GM12878 (cell line): ENCODE data around the gene ISG20. TPM values are rescaled to one million over a fixed set of nuclear protein-coding genes. Genes with fewer than 3 reads are reported as not detected.

ENCODE experiments used
- ATAC-seq: fragments of 200-7000 bp; cut with Tn5 transposase; 3 replicates; pipeline ENCODE4 v1.9.1; 2020; ENCODE audit warnings: mild to moderate bottlenecking, moderate library complexity
- BruUV-seq: library from RNA; stranded (reverse); fragments of 400-500 nt; replicated peaks from 2 replicates; lab custom pipeline; 2021; lab: Mats Ljungman, UMichigan
- CTCF ChIA-PET: fragments of 300-600 bp; sonication (Branson Sonifier 250); formaldehyde crosslinking; extraction: SDS; loops from one replicate; lab custom pipeline; 2021; ENCODE audit warnings: inconsistent platforms; lab: Yijun Ruan, JAX
- POLR2A ChIA-PET: fragments of 350-600 bp; formaldehyde crosslinking; extraction: SDS; loops from one replicate; lab custom pipeline; 2021; ENCODE audit warnings: inconsistent platforms; lab: Charles Lee
- RAD21 ChIA-PET: fragments of 300-600 bp; sonication (Branson Sonifier 250); formaldehyde crosslinking; loops from one replicate; lab custom pipeline; 2023; ENCODE audit warnings: antibody characterized with exemption; ENCODE audit not compliant: unreplicated experiment; lab: Charles Lee
- SMC1A ChIA-PET: fragments of 300-600 bp; sonication (Branson Sonifier 250); formaldehyde crosslinking; loops from one replicate; lab custom pipeline; 2023; ENCODE audit not compliant: unreplicated experiment, uncharacterized antibody; lab: Charles Lee
- DNase-seq: peaks from one replicate; pipeline ENCODE4 v3.0.0-alpha.2; 2011; ENCODE audit warnings: low read depth, low spot score
- FAIRE-seq: peaks from 3 replicates; lab custom pipeline; 2011; peaks lifted over from hg19 to GRCh38; lab: Jason Lieb, UNC
- H2AFZ ChIP-seq: 2 replicates; pipeline ENCODE4 v1.6.0; 2011; ENCODE audit warnings: low read depth, low read length, control low read depth; ENCODE audit not compliant: control insufficient read depth
- H3K27ac ChIP-seq: 2 replicates; pipeline ENCODE4 v1.5.1; 2011; ENCODE audit warnings: control low read depth; ENCODE audit not compliant: control insufficient read depth, insufficient read depth
- H3K27me3 ChIP-seq, 2 experiments: replicated peaks in 1 of 2; 2 replicates each; pipeline versions ENCODE4 v1.6.0 to v1.6.1; 2011; ENCODE audit warnings: low read length in 1 of 2; ENCODE audit not compliant: control insufficient read depth in 2 of 2, insufficient read depth in 2 of 2
- H3K36me3 ChIP-seq, 2 experiments: 2 replicates each; pipeline ENCODE4 v1.5.1; 2011; ENCODE audit warnings: low read length in 1 of 2; ENCODE audit not compliant: control insufficient read depth in 2 of 2, insufficient read depth in 2 of 2
- H3K4me1 ChIP-seq: 2 replicates; pipeline ENCODE4 v1.6.1; 2011; ENCODE audit warnings: mild to moderate bottlenecking, low read length, moderate library complexity, mixed read lengths; ENCODE audit not compliant: control insufficient read depth, insufficient read depth
- H3K4me2 ChIP-seq: 2 replicates; pipeline ENCODE4 v1.6.0; 2011; ENCODE audit warnings: control low read depth; ENCODE audit not compliant: control insufficient read depth, insufficient read depth
- H3K4me3 ChIP-seq: fragments of 200-600 bp; sonication (generic); 2 replicates; pipeline ENCODE4 v1.5.1; 2016
- H3K79me2 ChIP-seq: 2 replicates; pipeline ENCODE4 v1.6.0; 2011; ENCODE audit warnings: low read length; ENCODE audit not compliant: control insufficient read depth, insufficient read depth
- H3K9ac ChIP-seq: 2 replicates; pipeline ENCODE4 v1.8.0; 2011; ENCODE audit warnings: low read length, control low read depth, mixed read lengths; ENCODE audit not compliant: control insufficient read depth, insufficient read depth
- H3K9me3 ChIP-seq: replicated peaks from 3 replicates; pipeline ENCODE4 v1.5.1; 2011; ENCODE audit warnings: mild to moderate bottlenecking, low read length; ENCODE audit not compliant: control insufficient read depth, insufficient read depth
- H4K20me1 ChIP-seq: 2 replicates; pipeline ENCODE4 v1.6.0; 2011; ENCODE audit not compliant: control insufficient read depth, insufficient read depth
- CBX5 ChIP-seq: sonication (generic); IDR thresholded peaks from 2 replicates; pipeline ENCODE4 v1.6.1; 2016; ENCODE audit warnings: low read depth, moderate library complexity, mild to moderate bottlenecking, inconsistent platforms
- CHD1 ChIP-seq: IDR thresholded peaks from 2 replicates; pipeline ENCODE4 v1.6.1; 2012; ENCODE audit warnings: low read depth, low read length, improper control_type of control experiment
- CUX1 ChIP-seq: IDR thresholded peaks from 2 replicates; pipeline ENCODE4 v1.6.1; 2012; ENCODE audit warnings: improper control_type of control experiment, low read depth, low read length; ENCODE audit not compliant: insufficient replicate concordance
- FOXM1 ChIP-seq: IDR thresholded peaks from 2 replicates; pipeline ENCODE4 v1.6.1; 2012; ENCODE audit warnings: low read depth, mild to moderate bottlenecking, inconsistent platforms, low read length, moderate library complexity
- HCFC1 ChIP-seq: fragments of 150-350 bp; IDR thresholded peaks from 2 replicates; pipeline ENCODE4 v1.6.1; 2014; ENCODE audit warnings: low read length
- HDAC2 ChIP-seq: fragments of 200-600 bp; sonication (generic); IDR thresholded peaks from 2 replicates; pipeline ENCODE4 v1.6.1; 2017
- HDGF ChIP-seq: fragments of 450-650 bp; IDR thresholded peaks from 2 replicates; pipeline ENCODE4 v1.6.1; 2016; ENCODE audit warnings: antibody characterized with exemption
- IKZF1 ChIP-seq: fragments of 450-650 bp; conservative IDR thresholded peaks from 2 replicates; pipeline ENCODE4 v1.6.1; 2017; ENCODE audit warnings: antibody characterized with exemption, mild to moderate bottlenecking
- IRF4 ChIP-seq: IDR thresholded peaks from 2 replicates; pipeline ENCODE4 v1.6.1; 2011; ENCODE audit warnings: low read depth, low read length
- KLF5 ChIP-seq: fragments of 450-650 bp; IDR thresholded peaks from 2 replicates; pipeline ENCODE4 v1.6.1; 2014; ENCODE audit warnings: mild to moderate bottlenecking; ENCODE audit not compliant: partially characterized antibody
- MEF2A ChIP-seq: IDR thresholded peaks from 2 replicates; pipeline ENCODE4 v1.6.1; 2011; ENCODE audit warnings: low read depth, mild to moderate bottlenecking, low read length, moderate library complexity; ENCODE audit not compliant: insufficient read depth
- POU2F2 ChIP-seq: IDR thresholded peaks from 3 replicates; pipeline ENCODE4 v1.6.1; 2011; ENCODE audit warnings: low read depth, mild to moderate bottlenecking, low read length, borderline replicate concordance
- RELA ChIP-seq: fragments of 450-650 bp; IDR thresholded peaks from 2 replicates; pipeline ENCODE4 v1.8.0; 2014; ENCODE audit warnings: borderline replicate concordance; ENCODE audit not compliant: partially characterized antibody
- RUNX3 ChIP-seq: IDR thresholded peaks from 2 replicates; pipeline ENCODE4 v1.6.1; 2012; ENCODE audit warnings: low read length, inconsistent platforms
- TCF7 ChIP-seq: IDR thresholded peaks from 2 replicates; pipeline ENCODE4 v1.6.1; 2014; ENCODE audit warnings: antibody characterized with exemption, borderline replicate concordance
- WGBS: methylation state at CpG from one replicate; pipeline ENCODE4 v1.1.6; 2016; ENCODE audit warnings: low lambda C conversion rate; ENCODE audit not compliant: insufficient replicate concordance, insufficient coverage; ENCODE audit errors: missing lambda C conversion rate; 5-methylcytosine and 5-hydroxymethylcytosine counted together
- in situ Hi-C: fragments of 300-500 bp; cut with MboI; formaldehyde crosslinking; loops from 9 replicates; pipeline ENCODE4 v1.14.3; 2018; ENCODE audit warnings: mixed read lengths
- intact Hi-C: fragments of 100-400 bp; cut with micrococcal nuclease; formaldehyde crosslinking; loops from one replicate; pipeline ENCODE4 v1.14.2; 2022; ENCODE audit not compliant: unreplicated experiment
- polyA plus RNA-seq, 11 experiments: library from polyadenylated mRNA; depleted of rRNA in 4 of 11; unstranded in 6 of 11; stranded (reverse) in 5 of 11; fragments of >200 nt; fragmentation: Nextera tagmentation in 4 of 11; fragmentation: Illumina TruSeq in 1 of 11; extraction: Ambion mirVana in 4 of 11; extraction: Trizol in 1 of 11; gene quantifications; 1 replicate in 1 of 11; 2 replicates in 10 of 11; pipeline versions ENCODE4 v1.2.1 to v1.2.3, GENCODE V29; 2011 to 2016; ENCODE audit warnings: inconsistent platforms in 2 of 11, missing spikeins in 2 of 11, low read depth in 1 of 11
- total RNA-seq, 4 experiments: library from RNA; depleted of rRNA in 3 of 4; stranded (reverse); fragments of >200 nt in 3 of 4; fragmentation: Illumina TruSeq in 1 of 4; extraction: Trizol in 1 of 4; gene quantifications; 2 replicates each; pipeline versions ENCODE4 v1.2.1 to v1.2.3, GENCODE V29; 2013 to 2021
- TF ChIP-seq, protein P1 (sequence below): IDR thresholded peaks from 2 replicates; pipeline ENCODE4 v1.6.1; 2012; ENCODE audit warnings: low read length, inconsistent platforms
- TF ChIP-seq, protein P2 (sequence below): fragments of 450-650 bp; IDR thresholded peaks from 2 replicates; pipeline ENCODE4 v1.6.1; 2014; ENCODE audit warnings: mild to moderate bottlenecking

ISG20 gene
- total and polyA plus RNA-seq, 10 of the 15 experiments (the other 5 are each of a cell fraction or from before 2014, with no cell fraction given), result 23.4 to 210 (median 85.9) TPM

GRCh38 chr15:88615303-88616107, 23.3 kb upstream of the ISG20 start:
- Histone ChIP-seq H3K4me2 (peak overlapping the region; percentile 56), H3K36me3 (no peaks in the 10 kb centered on the region), H3K79me2 (no peaks in the 10 kb centered on the region), H3K27me3 (no peaks in the 10 kb centered on the region), H3K27ac (peak overlapping the region; percentile 78), H3K4me3 (no peak overlapping the region), H2AFZ (peak overlapping the region; percentile 90), H3K9me3 (no peaks in the 10 kb centered on the region), H3K9ac (peak overlapping the region; percentile 15; the same call in 1 of the 2 replicates), H4K20me1 (no peaks in the 10 kb centered on the region), H3K4me1 (peaks cover 32% of the 10 kb centered on the region)
- FAIRE-seq (peak; percentile 35), ATAC-seq (peak; percentile 84), DNase-seq (no peak)
- BruUV-seq, result no TSS peak
- intact Hi-C loops (no loop called here), in situ Hi-C loops (no loop called here)
- ChIA-PET CTCF (interaction anchor here (0.8 to 3.5 kb wide), 9 partner anchors 9 to 145 kb away, joined by 3 to 14 read pairs (median 4); partner anchors contain the start of gene ISG20), RAD21 (interaction anchor here (0.6 to 2.3 kb wide), 4 partner anchors 9 to 148 kb away, joined by 3 to 10 read pairs (median 4); partner anchors contain the start of genes MRPL46 and MRPS11), POLR2A (no interaction called here), SMC1A (interaction anchor here (0.7 to 1.9 kb wide), 3 partner anchors 9 to 143 kb away, joined by 3 to 8 read pairs (median 4); no protein-coding TSS in a partner anchor)
- 36% methylated on average over 11 of the region's 11 CpGs for WGBS
- TF ChIP-seq MEF2A, result 0 out of 2 replicates have a peak, but pooled peaks have one; percentile 29
- TF ChIP-seq CBX5, result peak; percentile 38; the same call in 1 of the 2 replicates
- TF ChIP-seq TCF7, result peak; percentile 54; the same call in 1 of the 2 replicates
- no peak for TF ChIP-seq HCFC1
- TF ChIP-seq FOXM1, result peak; percentile 52; the same call in 1 of the 2 replicates
- no peak for TF ChIP-seq HDAC2
- TF ChIP-seq RELA, result peak; percentile 89
- TF ChIP-seq, protein P1, sequence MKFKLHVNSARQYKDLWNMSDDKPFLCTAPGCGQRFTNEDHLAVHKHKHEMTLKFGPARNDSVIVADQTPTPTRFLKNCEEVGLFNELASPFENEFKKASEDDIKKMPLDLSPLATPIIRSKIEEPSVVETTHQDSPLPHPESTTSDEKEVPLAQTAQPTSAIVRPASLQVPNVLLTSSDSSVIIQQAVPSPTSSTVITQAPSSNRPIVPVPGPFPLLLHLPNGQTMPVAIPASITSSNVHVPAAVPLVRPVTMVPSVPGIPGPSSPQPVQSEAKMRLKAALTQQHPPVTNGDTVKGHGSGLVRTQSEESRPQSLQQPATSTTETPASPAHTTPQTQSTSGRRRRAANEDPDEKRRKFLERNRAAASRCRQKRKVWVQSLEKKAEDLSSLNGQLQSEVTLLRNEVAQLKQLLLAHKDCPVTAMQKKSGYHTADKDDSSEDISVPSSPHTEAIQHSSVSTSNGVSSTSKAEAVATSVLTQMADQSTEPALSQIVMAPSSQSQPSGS, result peak; percentile 41; the same call in 1 of the 2 replicates
- TF ChIP-seq, protein P2, sequence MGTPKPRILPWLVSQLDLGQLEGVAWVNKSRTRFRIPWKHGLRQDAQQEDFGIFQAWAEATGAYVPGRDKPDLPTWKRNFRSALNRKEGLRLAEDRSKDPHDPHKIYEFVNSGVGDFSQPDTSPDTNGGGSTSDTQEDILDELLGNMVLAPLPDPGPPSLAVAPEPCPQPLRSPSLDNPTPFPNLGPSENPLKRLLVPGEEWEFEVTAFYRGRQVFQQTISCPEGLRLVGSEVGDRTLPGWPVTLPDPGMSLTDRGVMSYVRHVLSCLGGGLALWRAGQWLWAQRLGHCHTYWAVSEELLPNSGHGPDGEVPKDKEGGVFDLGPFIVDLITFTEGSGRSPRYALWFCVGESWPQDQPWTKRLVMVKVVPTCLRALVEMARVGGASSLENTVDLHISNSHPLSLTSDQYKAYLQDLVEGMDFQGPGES, result no peak
- TF ChIP-seq IRF4, result no peak
- no peak for TF ChIP-seq KLF5
- peak; percentile 75; the same call in 2 of the 3 replicates for TF ChIP-seq POU2F2
- peak; percentile 58 for TF ChIP-seq RUNX3
- no peak for TF ChIP-seq IKZF1
- no peak for TF ChIP-seq HDGF
- TF ChIP-seq CHD1, result no peak
- TF ChIP-seq CUX1, result no peak
